Pancreas (tissue), 10 donors: ENCODE data around the gene ATP9B. TPM values are rescaled to one million over a fixed set of nuclear protein-coding genes. Genes with fewer than 3 reads are reported as not detected.
A peak's percentile ranks its signal among the peaks of the same experiment; 100 is the strongest.

Experiments
- ATAC-seq, 4 donors: fragments of 200-7000 bp; cut with Tn5 transposase; one replicate each; pipeline versions ENCODE4 v1.8.0 to v1.9.1; 2020; ENCODE audit warnings: mild to moderate bottlenecking in 4 of 4, moderate library complexity in 4 of 4
- DNase-seq, 6 donors: peaks; one replicate each; pipeline ENCODE4 v3.0.0-alpha.2; 2020
- FAIRE-seq: peaks from 2 replicates; lab custom pipeline; 2012; peaks lifted over from hg19 to GRCh38; lab: Jason Lieb, UNC
- H3K27ac ChIP-seq, 4 donors: fragments of 200-600 bp; sonication (generic); 1 replicate in 3 of 4; 2 replicates in 1 of 4; pipeline versions ENCODE4 v1.5.0 to v1.8.0; 2020
- H3K27me3 ChIP-seq, 4 donors: fragments of 200-600 bp; one replicate each; pipeline ENCODE4 v1.8.0; 2021
- H3K36me3 ChIP-seq, 3 donors: fragments of 200-600 bp; sonication (generic) in 1 of 3; one replicate each; pipeline versions ENCODE4 v1.5.0 to v1.8.0; 2020 to 2021
- H3K4me1 ChIP-seq, 3 donors: fragments of 200-600 bp; one replicate each; pipeline ENCODE4 v1.8.0; 2021
- H3K4me3 ChIP-seq, 4 donors: fragments of 200-600 bp; sonication (generic) in 2 of 4; one replicate each; pipeline versions ENCODE4 v1.5.0 to v1.8.0; 2020 to 2021
- H3K9me3 ChIP-seq, 4 donors: fragments of 200-600 bp; one replicate each; pipeline ENCODE4 v1.8.0; 2021
- WGBS, 2 donors: extraction: QIAGEN DNeasy Blood & Tissue Kit; methylation state at CpG; one replicate each; pipeline ENCODE4 v1.1.7; 2013; 5-methylcytosine and 5-hydroxymethylcytosine counted together
- intact Hi-C, 3 donors: fragments of 100-400 bp; cut with DNase I; formaldehyde crosslinking; loops; one replicate each; pipeline versions ENCODE4 v1.11.1 to v1.14.2; 2022
- polyA plus RNA-seq, 2 donors: library from polyadenylated mRNA; stranded (reverse); fragments of 200-250 nt; gene quantifications; one replicate each; pipeline ENCODE4 v1.2.3, GENCODE V29; 2013
- total RNA-seq, 6 donors: library from RNA; stranded (reverse); fragmentation: NEBNext Ultra II Directional in 4 of 6; extraction: Animal tissue kit (Norgen Biotek cat#: 25700) in 4 of 6; gene quantifications; one replicate each; pipeline versions ENCODE4 v1.2.1 to v1.2.4, GENCODE V29; 2021 to 2023
- TF ChIP-seq, protein P1 (sequence below), 4 donors: fragments of 200-600 bp; sonication (generic) in 3 of 4; IDR thresholded peaks; one replicate each; pipeline versions ENCODE4 v1.5.0 to v1.8.0; 2021; ENCODE audit warnings: antibody characterized with exemption in 4 of 4
- donor health status: healthy with polysubstance abuse.
- donor health status: DM: no; HTN: no; CAD: no; lungs with moderate emphysema.
- donor health status: DM: no; HTN: no; CAD: no.
- donor health status: control.
- donor health status: control.
- donor health status: Bipolar disorder and iron deficiency.
- donor health status: DM: yes; HTN: yes; CAD: no.
- donor health status: DM: no; HTN: no; CAD: no.
- donor health status: DM: no; HTN: no; CAD: no.
- donor health status: DM: yes; HTN: yes; CAD: no.

ATP9B gene
- total and polyA plus RNA-seq, 8 donors, result 10.2 to 19.0 (median 15.5) TPM

DNA sequence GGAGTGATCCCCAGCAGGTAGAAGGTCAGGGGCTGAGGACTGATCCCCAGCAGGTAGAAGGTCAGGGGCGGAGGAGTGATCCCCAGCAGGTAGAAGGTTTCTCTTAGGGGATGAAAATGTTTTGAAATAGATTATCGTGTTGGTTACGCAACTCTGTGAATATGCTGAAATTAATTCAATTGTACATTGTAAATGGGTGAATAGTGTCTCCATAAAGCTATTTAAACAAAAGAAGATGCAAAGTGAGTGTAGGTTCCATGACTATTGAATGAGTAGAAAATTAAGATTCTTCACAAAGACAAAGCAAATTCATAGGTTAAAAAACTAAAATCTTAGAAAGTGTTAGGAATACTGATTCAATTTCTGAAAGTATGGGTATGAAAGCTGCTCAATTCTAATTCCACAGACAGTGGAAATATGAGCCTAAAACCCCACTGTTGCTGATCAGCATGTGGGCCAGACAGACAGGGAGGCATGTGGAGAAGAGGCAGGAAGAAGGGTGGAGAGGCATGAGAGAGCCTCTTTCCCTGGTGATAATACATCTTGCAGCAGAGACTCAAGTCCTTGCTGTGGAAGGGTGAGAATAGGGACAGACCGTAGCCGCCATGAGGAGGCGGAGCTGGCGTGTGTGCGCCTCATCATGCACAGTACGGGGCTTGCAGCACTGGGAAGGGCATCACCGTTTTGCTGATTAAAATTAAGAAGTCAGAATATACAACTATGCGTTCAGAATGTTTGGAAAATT lies 240.6 kb downstream of the ATP9B start:
- intact Hi-C loops, result no loop called here
- Histone ChIP-seq H3K27ac (no peak overlapping the region), H3K4me3 (no peak overlapping the region), H3K36me3 (no peaks in the 10 kb centered on the region), H3K27me3 (no peaks in the 10 kb centered on the region), H3K4me1 (no peaks in the 10 kb centered on the region), H3K9me3 (no peaks in the 10 kb centered on the region)
- no peak for DNase-seq
- TF ChIP-seq, protein P1, sequence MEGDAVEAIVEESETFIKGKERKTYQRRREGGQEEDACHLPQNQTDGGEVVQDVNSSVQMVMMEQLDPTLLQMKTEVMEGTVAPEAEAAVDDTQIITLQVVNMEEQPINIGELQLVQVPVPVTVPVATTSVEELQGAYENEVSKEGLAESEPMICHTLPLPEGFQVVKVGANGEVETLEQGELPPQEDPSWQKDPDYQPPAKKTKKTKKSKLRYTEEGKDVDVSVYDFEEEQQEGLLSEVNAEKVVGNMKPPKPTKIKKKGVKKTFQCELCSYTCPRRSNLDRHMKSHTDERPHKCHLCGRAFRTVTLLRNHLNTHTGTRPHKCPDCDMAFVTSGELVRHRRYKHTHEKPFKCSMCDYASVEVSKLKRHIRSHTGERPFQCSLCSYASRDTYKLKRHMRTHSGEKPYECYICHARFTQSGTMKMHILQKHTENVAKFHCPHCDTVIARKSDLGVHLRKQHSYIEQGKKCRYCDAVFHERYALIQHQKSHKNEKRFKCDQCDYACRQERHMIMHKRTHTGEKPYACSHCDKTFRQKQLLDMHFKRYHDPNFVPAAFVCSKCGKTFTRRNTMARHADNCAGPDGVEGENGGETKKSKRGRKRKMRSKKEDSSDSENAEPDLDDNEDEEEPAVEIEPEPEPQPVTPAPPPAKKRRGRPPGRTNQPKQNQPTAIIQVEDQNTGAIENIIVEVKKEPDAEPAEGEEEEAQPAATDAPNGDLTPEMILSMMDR (IDR thresholded peaks at IDR 0.05), result no peak
- no peak for ATAC-seq
- 89 to 94% methylated on average over 11 of the region's 11 CpGs for WGBS, 2 donors
- FAIRE-seq, result no peak

DNA sequence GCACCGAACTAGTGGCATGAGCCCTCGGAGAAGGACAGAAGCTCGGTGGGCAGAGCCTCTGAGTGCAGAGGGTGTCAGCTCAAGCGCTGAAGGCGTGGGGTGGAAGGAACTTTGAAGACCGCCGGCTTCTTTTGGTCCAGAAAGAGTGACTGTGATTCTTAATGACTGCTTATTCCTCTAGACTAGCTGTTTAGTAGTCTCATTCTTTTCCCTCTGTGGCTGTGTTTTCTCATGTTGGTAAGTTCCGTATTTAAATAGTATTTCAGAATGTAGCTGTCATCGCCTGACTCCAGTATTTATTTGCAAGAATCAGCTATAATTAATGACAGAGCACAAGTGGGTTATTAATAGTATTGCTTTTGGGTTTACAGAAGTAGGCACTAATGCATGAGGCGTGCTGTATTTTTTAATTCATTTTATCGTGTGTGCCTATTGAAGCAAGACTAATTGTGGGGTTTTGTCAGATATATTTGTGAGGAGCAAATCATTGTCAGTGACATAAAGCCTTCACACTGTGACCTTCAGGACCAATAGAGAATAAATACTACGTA lies 245.7 kb downstream of the ATP9B start:
- intact Hi-C loops, result no loop called here
- no peaks in the 10 kb centered on the region for H3K9me3 ChIP-seq
- DNase-seq, result no peak
- WGBS, 2 donors, result 93 to 94% methylated on average over 12 of the region's 12 CpGs
- no peak overlapping the region for H3K27ac ChIP-seq
- H3K4me3 ChIP-seq, result no peak overlapping the region
- TF ChIP-seq, protein P1 (IDR thresholded peaks at IDR 0.05), result no peak
- H3K27me3 ChIP-seq, result no peaks in the 10 kb centered on the region
- no peaks in the 10 kb centered on the region for H3K4me1 ChIP-seq
- no peaks in the 10 kb centered on the region for H3K36me3 ChIP-seq
- no peak for FAIRE-seq
- peak in 1 of 4 donors; percentile 25 for ATAC-seq

DNA sequence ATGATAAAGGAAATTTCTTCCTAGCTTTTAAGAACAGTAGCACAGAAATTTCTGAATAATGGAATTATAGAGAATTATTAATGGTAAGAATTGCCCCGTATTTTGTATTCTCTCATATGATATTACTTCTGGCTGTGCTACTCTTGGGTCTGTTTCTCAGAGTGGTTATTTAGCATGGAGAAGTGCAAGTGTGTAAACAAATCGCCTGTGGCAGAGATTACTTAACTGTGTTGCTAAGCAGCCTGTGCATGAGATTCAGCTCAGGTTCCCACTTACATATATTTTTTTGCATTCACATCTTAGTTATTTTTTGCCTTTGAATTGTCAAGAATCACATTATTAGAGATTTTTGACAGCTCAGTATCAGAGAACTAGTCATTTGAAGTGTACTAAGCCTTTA lies 246.4 kb downstream of the ATP9B start:
- DNase-seq (no peak), ATAC-seq (peak in 2 of 4 donors; percentile 75 to 86), FAIRE-seq (no peak)
- intact Hi-C loops, result no loop called here
- no peaks in the 10 kb centered on the region for H3K27me3 ChIP-seq
- H3K4me3 ChIP-seq, result no peak overlapping the region
- H3K36me3 ChIP-seq, result no peaks in the 10 kb centered on the region
- H3K27ac ChIP-seq, result no peak overlapping the region
- no peaks in the 10 kb centered on the region for H3K4me1 ChIP-seq
- no peaks in the 10 kb centered on the region for H3K9me3 ChIP-seq
- WGBS, 2 donors, result 76 to 80% methylated on average over 2 of the region's 2 CpGs
- TF ChIP-seq, protein P1 (IDR thresholded peaks at IDR 0.05), result no peak

DNA sequence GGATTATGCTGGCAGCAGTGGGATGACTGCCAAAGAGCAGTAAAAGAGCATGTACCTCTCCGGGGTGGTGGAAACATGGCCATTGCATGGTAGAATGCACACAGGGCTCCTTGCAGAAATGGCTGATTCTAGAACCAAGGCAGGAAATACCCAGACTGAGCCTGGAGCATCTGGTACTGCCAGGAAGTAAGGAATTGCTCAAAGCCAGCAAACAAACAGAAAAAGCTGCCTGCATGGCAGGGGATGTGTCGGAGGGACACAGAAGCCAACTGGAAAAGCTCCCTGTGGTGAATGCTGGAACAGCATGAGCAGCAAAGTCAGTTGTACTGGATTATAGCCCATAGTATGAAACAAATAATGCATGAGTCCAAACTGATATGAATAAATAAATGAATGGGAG lies 248.5 kb downstream of the ATP9B start:
- H3K4me1 ChIP-seq, result no peaks in the 10 kb centered on the region
- 92 to 96% methylated on average over 2 of the region's 2 CpGs for WGBS, 2 donors
- H3K27ac ChIP-seq, result no peak overlapping the region
- ATAC-seq, result peak in 1 of 4 donors; percentile 22
- intact Hi-C loops, result no loop called here
- H3K4me3 ChIP-seq, result no peak overlapping the region
- TF ChIP-seq, protein P1 (IDR thresholded peaks at IDR 0.05), result no peak
- no peaks in the 10 kb centered on the region for H3K9me3 ChIP-seq
- H3K36me3 ChIP-seq, result no peaks in the 10 kb centered on the region
- H3K27me3 ChIP-seq, result no peaks in the 10 kb centered on the region
- no peak for DNase-seq
- no peak for FAIRE-seq

DNA sequence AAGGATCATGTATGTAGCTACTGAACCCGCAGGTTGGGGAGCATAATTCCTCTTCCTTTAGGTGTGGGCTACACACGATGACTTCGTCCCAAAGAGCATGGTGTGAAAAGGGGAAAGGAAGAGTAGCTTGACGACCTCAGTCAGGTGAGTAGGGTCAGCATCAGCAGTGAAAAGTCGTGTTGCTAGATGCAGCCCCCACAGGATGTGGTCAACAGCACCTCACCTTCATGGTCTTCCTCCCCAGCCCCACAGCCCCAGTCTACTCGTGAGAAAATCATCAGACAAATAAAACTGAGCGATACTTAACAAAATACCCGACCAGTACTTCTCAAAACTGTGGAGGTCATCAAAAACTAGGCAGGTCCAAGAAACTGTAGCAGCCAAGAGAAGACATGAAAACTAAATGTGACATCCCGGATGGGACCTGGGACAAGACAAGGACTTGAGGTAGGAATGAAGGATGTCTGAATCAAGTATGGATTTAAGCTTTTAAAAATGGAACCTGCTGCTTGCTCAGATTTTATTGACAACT lies 249.0 kb downstream of the ATP9B start:
- no peak overlapping the region for H3K4me3 ChIP-seq
- no peaks in the 10 kb centered on the region for H3K4me1 ChIP-seq
- no peak overlapping the region for H3K27ac ChIP-seq
- FAIRE-seq (no peak), ATAC-seq (no peak), DNase-seq (no peak)
- H3K27me3 ChIP-seq, result no peaks in the 10 kb centered on the region
- TF ChIP-seq, protein P1 (IDR thresholded peaks at IDR 0.05), result no peak
- WGBS, 2 donors, result 87 to 92% methylated on average over 9 of the region's 9 CpGs
- H3K9me3 ChIP-seq, result no peaks in the 10 kb centered on the region
- H3K36me3 ChIP-seq, result no peaks in the 10 kb centered on the region
- intact Hi-C loops, result no loop called here
